Fibroblast of upper back skin (primary cell): ENCODE data around the gene REV3L.

Experiments
- DNase-seq: peaks from one replicate; pipeline ENCODE4 v3.0.0-alpha.2; 2013

Gene REV3L

GRCh38 chr6:111464184-111464583 is 18.8 kb downstream of the REV3L start:
- peak; percentile 28 for DNase-seq

- peak; percentile 23 for DNase-seq
These were observed 20.1 kb downstream of the REV3L start for GRCh38 chr6:111462770-111463391.

- no peak for DNase-seq
These were observed 21.2 kb downstream of the REV3L start for GRCh38 chr6:111461860-111462259.

- no peak for DNase-seq
These were observed 24.3 kb downstream of the REV3L start for GRCh38 chr6:111458670-111459232.

- no peak for DNase-seq
These were observed 26.8 kb downstream of the REV3L start for GRCh38 chr6:111456208-111456607.

- DNase-seq = no peak
These were observed 32.4 kb downstream of the REV3L start for GRCh38 chr6:111450636-111451035.

GRCh38 chr6:111450087-111450486 is 32.9 kb downstream of the REV3L start:
- DNase-seq = no peak

- no peak for DNase-seq
These were observed 33.9 kb downstream of the REV3L start for GRCh38 chr6:111449129-111449528.

- no peak for DNase-seq
These were observed 36.0 kb downstream of the REV3L start for GRCh38 chr6:111447051-111447450.

- DNase-seq = peak; percentile 55
These were observed 37.2 kb downstream of the REV3L start for GRCh38 chr6:111445861-111446267.

GRCh38 chr6:111444794-111445193 is 38.2 kb downstream of the REV3L start:
- no peak for DNase-seq

GRCh38 chr6:111441678-111442243 is 41.3 kb downstream of the REV3L start:
- DNase-seq = no peak

- no peak for DNase-seq
These were observed 43.8 kb downstream of the REV3L start for GRCh38 chr6:111439171-111439570.

- DNase-seq = no peak
These were observed 45.4 kb downstream of the REV3L start for GRCh38 chr6:111437573-111437972.

GRCh38 chr6:111432511-111432910 is 50.5 kb downstream of the REV3L start:
- DNase-seq = no peak

- DNase-seq = no peak
These were observed 52.2 kb downstream of the REV3L start for GRCh38 chr6:111430605-111431376.

- DNase-seq = no peak
These were observed 53.4 kb downstream of the REV3L start for GRCh38 chr6:111429571-111429970.

GRCh38 chr6:111428811-111429210 is 54.2 kb downstream of the REV3L start:
- DNase-seq = no peak

- peak; percentile 83 for DNase-seq
These were observed 55.5 kb downstream of the REV3L start for GRCh38 chr6:111427341-111428116.

GRCh38 chr6:111423960-111424846 is 58.8 kb downstream of the REV3L start:
- DNase-seq = peak; percentile 29

- DNase-seq = no peak
These were observed 59.9 kb downstream of the REV3L start for GRCh38 chr6:111423055-111423633.
